Measurements from ENCODE around the gene BPIFB1.

GRCh38 chr20:33279261-33279910 lies 3.6 kb upstream of the BPIFB1 start:
- no peak for TF ChIP-seq ZBTB44 (tag by site-specific recombination; IDR thresholded peaks at IDR 0.05)
- no peak for TF ChIP-seq CTCF (tag by site-specific recombination; IDR thresholded peaks at IDR 0.05)
- no peak for TF ChIP-seq ZNF571 (tag by site-specific recombination; IDR thresholded peaks at IDR 0.05)
- no peak for TF ChIP-seq REPIN1 (tag by site-specific recombination; IDR thresholded peaks at IDR 0.05; ENCODE audit: low read depth)
- no peak for TF ChIP-seq ZBTB49 (tag by site-specific recombination; IDR thresholded peaks at IDR 0.05; ENCODE audit: low read depth)
- TF ChIP-seq ZFHX2 (tag by site-specific recombination; conservative IDR thresholded peaks at IDR 0.05): no peak
- TF ChIP-seq ZBTB11 (tag by site-specific recombination; conservative IDR thresholded peaks at IDR 0.05; ENCODE audit: low read depth): no peak
- TF ChIP-seq TRIM28 (IDR thresholded peaks at IDR 0.05; ENCODE audit: borderline replicate concordance, low read length): no peak
- no peak for TF ChIP-seq ZBTB17 (tag by site-specific recombination; IDR thresholded peaks at IDR 0.05)
- TF ChIP-seq REST (tag by site-specific recombination; IDR thresholded peaks at IDR 0.05): no peak
- no peak for TF ChIP-seq ZSCAN16 (tag by site-specific recombination; IDR thresholded peaks at IDR 0.05)
- no peak for TF ChIP-seq ZNF585B (tag by site-specific recombination; IDR thresholded peaks at IDR 0.05)
- no peak for TF ChIP-seq PRDM4 (tag by site-specific recombination; IDR thresholded peaks at IDR 0.05)
- no peak for TF ChIP-seq ZNF280D (tag by site-specific recombination; IDR thresholded peaks at IDR 0.05)
